Panc1 (cell line): ENCODE data around the gene CMKLR1. TPM values are rescaled to one million over a fixed set of nuclear protein-coding genes. Genes with fewer than 3 reads are reported as not detected.

ENCODE experiments used
- ATAC-seq: fragments of 200-7000 bp; cut with Tn5 transposase; 2 replicates; pipeline ENCODE4 v1.9.1; 2020; ENCODE audit warnings: mild to moderate bottlenecking, moderate library complexity
- BruUV-seq: library from RNA; stranded (reverse); fragments of 400-500 nt; replicated peaks from 2 replicates; lab custom pipeline; 2021; lab: Mats Ljungman, UMichigan
- CTCF ChIA-PET: fragments of 300-600 bp; sonication (Branson Sonifier 250); formaldehyde crosslinking; loops from one replicate; lab custom pipeline; 2022; ENCODE audit warnings: antibody characterized with exemption; lab: Charles Lee
- POLR2A ChIA-PET: fragments of 300-600 bp; sonication (Branson Sonifier 250); formaldehyde crosslinking; loops from one replicate; lab custom pipeline; 2022; ENCODE audit warnings: antibody characterized with exemption; lab: Charles Lee
- DNase-seq: peaks from one replicate; pipeline ENCODE4 v3.0.0-alpha.2; 2010; ENCODE audit warnings: low read depth, low spot score
- H3K27ac ChIP-seq: 2 replicates; pipeline ENCODE4 v1.5.1; 2011; ENCODE audit warnings: mild to moderate bottlenecking, low read length, inconsistent platforms
- H3K27me3 ChIP-seq: fragments of 200-500 bp; sonication (Bioruptor generic); 2 replicates; pipeline ENCODE4 v1.6.0; 2014; ENCODE audit warnings: low read length, inconsistent platforms; ENCODE audit not compliant: control insufficient read depth, insufficient read depth
- H3K36me3 ChIP-seq: fragments of 200-500 bp; sonication (Bioruptor generic); 2 replicates; pipeline ENCODE4 v1.5.1; 2014; ENCODE audit warnings: inconsistent platforms, mild to moderate bottlenecking, low read length, moderate library complexity; ENCODE audit not compliant: control insufficient read depth, insufficient read depth
- H3K4me1 ChIP-seq: 2 replicates; pipeline ENCODE4 v1.5.1; 2011; ENCODE audit warnings: inconsistent platforms, mild to moderate bottlenecking, low read length, moderate library complexity; ENCODE audit not compliant: control insufficient read depth, insufficient read depth
- H3K4me3 ChIP-seq, 2 experiments: 2 replicates each; pipeline ENCODE4 v1.5.1; 2011 to 2012; ENCODE audit warnings: low read depth in 2 of 2, low read length in 2 of 2, mild to moderate bottlenecking in 2 of 2, inconsistent platforms in 1 of 2, moderate library complexity in 1 of 2
- H3K9me3 ChIP-seq: fragments of 200-500 bp; sonication (Bioruptor generic); 2 replicates; pipeline ENCODE4 v1.5.1; 2014; ENCODE audit warnings: low read depth, mild to moderate bottlenecking, inconsistent platforms, low read length, moderate library complexity; ENCODE audit not compliant: control insufficient read depth, insufficient read depth
- CTCF ChIP-seq: fragments of 450-650 bp; IDR thresholded peaks from 2 replicates; pipeline ENCODE4 v1.5.1; 2017; ENCODE audit warnings: mild to moderate bottlenecking
- POLR2AphosphoS5 ChIP-seq: IDR thresholded peaks from 2 replicates; pipeline ENCODE4 v1.6.1; 2012; ENCODE audit warnings: mild to moderate bottlenecking, low read depth, low read length, moderate library complexity
- SIN3A ChIP-seq: IDR thresholded peaks from 2 replicates; pipeline ENCODE4 v1.6.1; 2012; ENCODE audit warnings: low read depth, mild to moderate bottlenecking, low read length, moderate library complexity, borderline replicate concordance; ENCODE audit not compliant: insufficient read depth
- TCF7L2 ChIP-seq: IDR thresholded peaks from 2 replicates; pipeline ENCODE4 v1.6.1; 2011; ENCODE audit warnings: mild to moderate bottlenecking, low read depth, low read length, inconsistent platforms
- in situ Hi-C: cut with HindIII; loops from 2 replicates; pipeline ENCODE4 v1.10.0; 2016; ENCODE audit warnings: low sequenced_read_pairs, low pct_unique_long_range_greater_than_20kb
- intact Hi-C: fragments of 100-400 bp; cut with micrococcal nuclease; formaldehyde crosslinking; loops from one replicate; pipeline ENCODE4 v1.10.0; 2022; ENCODE audit not compliant: unreplicated experiment
- total RNA-seq: library from RNA; stranded (reverse); gene quantifications from one replicate; pipeline ENCODE4 v1.2.1, GENCODE V29; 2021; ENCODE audit not compliant: unreplicated experiment
- TF ChIP-seq, protein P1 (sequence below), 2 experiments: IDR thresholded peaks; 2 replicates each; pipeline ENCODE4 v1.6.1; 2011 to 2012; ENCODE audit warnings: low read depth in 2 of 2, control low read depth in 1 of 2, low read length in 1 of 2, mild to moderate bottlenecking in 1 of 2, moderate library complexity in 1 of 2; ENCODE audit not compliant: insufficient read depth in 1 of 2

CMKLR1 gene
- total RNA-seq, 1 experiment from 2014 or later: 0.03 TPM

DNA sequence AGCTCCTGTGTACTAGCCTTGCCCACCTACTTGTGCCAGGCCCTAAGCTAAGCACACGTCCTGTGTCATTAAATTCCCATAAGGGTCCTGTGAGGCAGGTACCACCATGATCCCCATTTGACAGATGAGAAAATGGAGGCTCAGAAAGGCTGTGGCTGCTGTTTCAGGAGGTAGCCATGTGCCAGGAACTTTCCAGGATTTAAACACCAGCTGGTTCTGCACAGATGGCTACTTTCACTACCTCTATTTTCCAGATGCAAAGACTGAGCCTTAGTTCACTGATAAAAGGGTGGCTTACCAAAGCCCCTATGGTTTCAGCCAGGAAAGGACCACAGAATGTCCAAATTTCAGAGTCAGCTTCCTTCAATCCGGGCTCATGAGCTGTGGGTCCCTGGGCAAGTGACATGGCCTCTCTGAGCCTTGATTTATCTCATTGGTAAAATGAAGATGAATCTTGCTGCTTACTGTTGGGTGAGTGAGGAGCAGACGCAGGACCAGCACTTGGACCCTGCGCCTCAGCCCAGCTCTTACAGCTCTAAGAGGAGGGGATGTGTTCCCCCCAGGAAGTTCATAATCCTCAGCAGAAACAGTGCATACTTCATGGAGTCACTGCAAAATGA is 23.5 kb downstream of the CMKLR1 start:
- ATAC-seq (no peak), DNase-seq (no peak)
- H3K9me3 ChIP-seq: no peaks in the 10 kb centered on the region
- H3K4me1 ChIP-seq: no peaks in the 10 kb centered on the region
- no peaks in the 10 kb centered on the region for H3K36me3 ChIP-seq
- H3K4me3 ChIP-seq: no peak overlapping the region
- H3K27me3 ChIP-seq: 0 out of 2 replicates have a peak, but pooled peaks cover 2% of the 10 kb centered on the region
- ChIA-PET CTCF (interaction anchor here (0.6 kb wide), 1 partner anchor 1046 kb away, joined by 5 read pairs; no protein-coding TSS in a partner anchor), POLR2A (no interaction called here)
- TF ChIP-seq TCF7L2 (no peak), SIN3A (no peak), POLR2AphosphoS5 (no peak), CTCF (no peak)
- TF ChIP-seq, protein P1, sequence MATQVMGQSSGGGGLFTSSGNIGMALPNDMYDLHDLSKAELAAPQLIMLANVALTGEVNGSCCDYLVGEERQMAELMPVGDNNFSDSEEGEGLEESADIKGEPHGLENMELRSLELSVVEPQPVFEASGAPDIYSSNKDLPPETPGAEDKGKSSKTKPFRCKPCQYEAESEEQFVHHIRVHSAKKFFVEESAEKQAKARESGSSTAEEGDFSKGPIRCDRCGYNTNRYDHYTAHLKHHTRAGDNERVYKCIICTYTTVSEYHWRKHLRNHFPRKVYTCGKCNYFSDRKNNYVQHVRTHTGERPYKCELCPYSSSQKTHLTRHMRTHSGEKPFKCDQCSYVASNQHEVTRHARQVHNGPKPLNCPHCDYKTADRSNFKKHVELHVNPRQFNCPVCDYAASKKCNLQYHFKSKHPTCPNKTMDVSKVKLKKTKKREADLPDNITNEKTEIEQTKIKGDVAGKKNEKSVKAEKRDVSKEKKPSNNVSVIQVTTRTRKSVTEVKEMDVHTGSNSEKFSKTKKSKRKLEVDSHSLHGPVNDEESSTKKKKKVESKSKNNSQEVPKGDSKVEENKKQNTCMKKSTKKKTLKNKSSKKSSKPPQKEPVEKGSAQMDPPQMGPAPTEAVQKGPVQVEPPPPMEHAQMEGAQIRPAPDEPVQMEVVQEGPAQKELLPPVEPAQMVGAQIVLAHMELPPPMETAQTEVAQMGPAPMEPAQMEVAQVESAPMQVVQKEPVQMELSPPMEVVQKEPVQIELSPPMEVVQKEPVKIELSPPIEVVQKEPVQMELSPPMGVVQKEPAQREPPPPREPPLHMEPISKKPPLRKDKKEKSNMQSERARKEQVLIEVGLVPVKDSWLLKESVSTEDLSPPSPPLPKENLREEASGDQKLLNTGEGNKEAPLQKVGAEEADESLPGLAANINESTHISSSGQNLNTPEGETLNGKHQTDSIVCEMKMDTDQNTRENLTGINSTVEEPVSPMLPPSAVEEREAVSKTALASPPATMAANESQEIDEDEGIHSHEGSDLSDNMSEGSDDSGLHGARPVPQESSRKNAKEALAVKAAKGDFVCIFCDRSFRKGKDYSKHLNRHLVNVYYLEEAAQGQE (IDR thresholded peaks at IDR 0.05; ENCODE audit: insufficient read depth in 1 of 2, low read depth in 2 of 2, low read length in 1 of 2): no peak
- no peak overlapping the region for H3K27ac ChIP-seq
- in situ Hi-C loops (no loop called here), intact Hi-C loops (no loop called here)
- no TSS peak for BruUV-seq

DNA sequence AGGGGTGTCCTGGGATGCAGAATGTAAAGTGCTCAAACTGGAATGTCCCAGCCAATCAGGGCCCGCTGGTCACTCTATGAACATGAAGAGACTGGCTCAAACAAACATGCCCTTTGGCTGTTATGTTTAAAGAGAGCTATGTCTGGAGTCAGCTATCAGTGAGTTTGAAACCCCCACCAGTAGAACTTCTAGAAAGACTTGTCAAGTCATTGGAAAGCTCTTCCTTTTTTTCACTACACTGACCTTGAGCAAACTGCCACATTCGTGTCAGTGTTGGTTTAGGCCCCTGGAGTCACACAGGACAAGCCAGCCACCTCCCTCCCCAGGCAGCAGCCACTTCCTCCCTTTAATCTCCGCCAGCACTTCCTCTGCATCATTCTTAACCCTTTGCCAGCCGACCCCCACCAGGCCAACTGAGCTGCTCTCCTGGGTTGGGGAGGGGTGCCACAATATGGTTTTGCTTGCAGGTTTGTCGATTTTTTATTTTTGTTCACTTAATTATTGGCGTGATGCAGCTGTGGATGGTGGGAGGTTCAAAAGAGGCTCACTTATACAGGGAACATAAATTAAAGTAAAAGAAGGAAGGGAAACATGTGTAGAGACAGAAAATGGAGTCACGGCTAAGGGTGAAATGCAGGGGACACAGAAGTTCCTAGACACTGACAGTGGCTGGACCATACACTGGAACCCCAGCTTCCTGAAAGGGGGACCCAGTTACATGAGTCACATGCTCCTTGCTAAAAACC is 25.3 kb downstream of the CMKLR1 start:
- ATAC-seq: 0 out of 2 replicates have a peak, but pooled peaks have one; percentile 10
- Histone ChIP-seq H3K36me3 (no peaks in the 10 kb centered on the region), H3K27ac (no peak overlapping the region), H3K4me1 (no peaks in the 10 kb centered on the region; the same call in 1 of the 2 replicates), H3K9me3 (no peaks in the 10 kb centered on the region), H3K4me3 (no peak overlapping the region), H3K27me3 (0 out of 2 replicates have a peak, but pooled peaks cover 2% of the 10 kb centered on the region)
- no TSS peak for BruUV-seq
- POLR2A ChIA-PET: interaction anchor here (0.6 kb wide), 1 partner anchor 67 kb away, joined by 15 read pairs; no protein-coding TSS in a partner anchor
- CTCF ChIA-PET: interaction anchor here (0.6 kb wide), 1 partner anchor 89 kb away, joined by 4 read pairs; no protein-coding TSS in a partner anchor
- TF ChIP-seq CTCF (no peak), TCF7L2 (no peak), POLR2AphosphoS5 (no peak), SIN3A (no peak)
- TF ChIP-seq, protein P1 (IDR thresholded peaks at IDR 0.05; ENCODE audit: insufficient read depth in 1 of 2, low read depth in 2 of 2, low read length in 1 of 2): no peak
- intact Hi-C loops (no loop called here), in situ Hi-C loops (no loop called here)
- no peak for DNase-seq
